ENCODE data around the gene TEX51. TPM values are rescaled to one million over a fixed set of nuclear protein-coding genes. Genes with fewer than 3 reads are reported as not detected.

TEX51 gene
- total RNA-seq, 2 donors from 2014 or later = 1.3 TPM; not detected in 1

DNA sequence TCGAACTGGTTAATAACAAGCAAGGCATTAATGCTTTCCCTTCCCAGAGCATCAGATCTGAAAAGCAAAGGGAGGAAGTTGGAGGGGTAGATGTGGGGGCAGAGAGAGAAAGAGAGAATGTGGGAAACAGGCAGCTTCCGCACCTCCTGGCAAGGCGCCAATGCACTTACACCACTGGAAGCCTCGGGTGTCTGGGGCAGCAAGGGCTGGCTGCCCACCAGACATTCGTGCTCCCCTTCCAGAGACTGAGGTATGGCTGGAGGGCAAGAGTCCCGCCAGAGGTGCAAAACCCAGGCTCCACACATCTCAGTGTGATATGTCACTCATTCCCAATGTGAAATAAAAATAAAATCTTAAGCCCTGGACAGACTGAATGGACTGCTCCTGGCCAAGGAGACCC, 46.4 kb downstream of the TEX51 start:
- no peak for TF ChIP-seq POLR2AphosphoS5 (IDR thresholded peaks at IDR 0.05)
- TF ChIP-seq, protein P1, sequence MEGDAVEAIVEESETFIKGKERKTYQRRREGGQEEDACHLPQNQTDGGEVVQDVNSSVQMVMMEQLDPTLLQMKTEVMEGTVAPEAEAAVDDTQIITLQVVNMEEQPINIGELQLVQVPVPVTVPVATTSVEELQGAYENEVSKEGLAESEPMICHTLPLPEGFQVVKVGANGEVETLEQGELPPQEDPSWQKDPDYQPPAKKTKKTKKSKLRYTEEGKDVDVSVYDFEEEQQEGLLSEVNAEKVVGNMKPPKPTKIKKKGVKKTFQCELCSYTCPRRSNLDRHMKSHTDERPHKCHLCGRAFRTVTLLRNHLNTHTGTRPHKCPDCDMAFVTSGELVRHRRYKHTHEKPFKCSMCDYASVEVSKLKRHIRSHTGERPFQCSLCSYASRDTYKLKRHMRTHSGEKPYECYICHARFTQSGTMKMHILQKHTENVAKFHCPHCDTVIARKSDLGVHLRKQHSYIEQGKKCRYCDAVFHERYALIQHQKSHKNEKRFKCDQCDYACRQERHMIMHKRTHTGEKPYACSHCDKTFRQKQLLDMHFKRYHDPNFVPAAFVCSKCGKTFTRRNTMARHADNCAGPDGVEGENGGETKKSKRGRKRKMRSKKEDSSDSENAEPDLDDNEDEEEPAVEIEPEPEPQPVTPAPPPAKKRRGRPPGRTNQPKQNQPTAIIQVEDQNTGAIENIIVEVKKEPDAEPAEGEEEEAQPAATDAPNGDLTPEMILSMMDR (IDR thresholded peaks at IDR 0.05) = no peak
- TF ChIP-seq POLR2A (IDR thresholded peaks at IDR 0.05) = no peak
- Histone ChIP-seq H3K27me3 (replicated peaks; ENCODE audit: insufficient read depth) (no peaks in the 10 kb centered on the region), H3K36me3 (no peaks in the 10 kb centered on the region), H3K4me1 (replicated peaks) (no peaks in the 10 kb centered on the region), H3K9me3 (no peaks in the 10 kb centered on the region), H3K27ac (no peak overlapping the region), H3K4me3 (no peak overlapping the region)
- no peak for DNase-seq (ENCODE audit: low spot score)
- intact Hi-C loops (cut with DNase I) = no loop called here
- 39% methylated on average over 6 of the region's 6 CpGs for WGBS

DNA sequence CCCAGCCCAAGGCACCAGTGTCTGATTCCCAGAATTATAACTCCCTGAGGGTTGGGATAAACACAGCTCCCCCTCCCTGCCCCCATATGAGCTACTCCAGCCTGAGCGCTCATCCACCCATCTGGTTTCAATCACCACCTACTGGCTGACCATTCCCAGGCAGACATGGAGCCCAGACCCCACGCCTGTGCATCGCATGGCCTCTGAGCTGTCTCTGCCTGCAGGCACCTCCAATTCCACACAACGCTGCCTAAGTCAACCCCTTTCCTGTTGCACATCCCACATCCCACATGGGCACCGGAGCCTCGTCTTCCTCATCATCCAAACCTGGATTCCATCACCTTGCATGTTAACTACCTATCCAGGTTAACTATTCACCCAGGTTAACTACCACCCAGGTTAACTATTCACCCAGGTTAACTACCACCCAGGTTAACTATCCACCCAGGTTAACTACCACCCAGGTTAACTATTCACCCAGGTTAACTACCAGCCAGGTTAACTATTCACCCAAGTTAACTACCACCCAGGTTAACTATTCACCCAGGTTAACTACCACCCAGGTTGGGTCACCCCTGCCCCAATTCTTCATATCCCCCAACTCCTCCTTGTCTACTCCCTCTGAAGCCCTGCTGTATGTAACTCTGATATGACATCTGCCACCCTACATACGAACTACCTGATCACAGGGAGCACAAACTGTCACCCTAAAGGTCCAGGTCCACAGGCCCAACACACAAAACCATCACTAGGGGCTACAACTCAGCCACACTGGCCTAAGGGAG, 47.8 kb downstream of the TEX51 start:
- intact Hi-C loops (cut with DNase I) = no loop called here
- 82% methylated on average over 7 of the region's 7 CpGs for WGBS
- Histone ChIP-seq H3K4me1 (replicated peaks) (no peaks in the 10 kb centered on the region), H3K4me3 (no peak overlapping the region), H3K27me3 (replicated peaks; ENCODE audit: insufficient read depth) (no peaks in the 10 kb centered on the region), H3K9me3 (no peaks in the 10 kb centered on the region), H3K27ac (no peak overlapping the region), H3K36me3 (no peaks in the 10 kb centered on the region)
- TF ChIP-seq, protein P1 (IDR thresholded peaks at IDR 0.05) = no peak
- TF ChIP-seq POLR2AphosphoS5 (IDR thresholded peaks at IDR 0.05) (no peak), POLR2A (IDR thresholded peaks at IDR 0.05) (no peak)
- no peak for DNase-seq (ENCODE audit: low spot score)

DNA sequence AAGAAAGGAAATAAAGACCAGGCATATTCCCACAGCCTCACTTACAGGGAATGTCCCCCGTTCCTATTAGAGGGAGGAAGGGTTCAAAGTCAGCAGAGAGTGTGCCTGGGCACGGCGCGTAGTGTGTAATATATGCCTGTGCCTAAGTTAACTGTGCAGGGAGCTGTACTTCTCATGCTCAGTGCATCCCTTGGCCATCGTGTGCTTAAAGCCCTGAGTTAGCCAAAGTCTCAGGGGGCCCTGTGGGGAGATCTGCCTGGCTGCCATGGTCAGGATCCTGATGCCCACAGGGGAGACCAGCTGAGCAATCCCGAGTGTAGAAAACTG, 48.4 kb downstream of the TEX51 start:
- no peak overlapping the region for H3K4me3 ChIP-seq
- 79% methylated on average over 6 of the region's 6 CpGs for WGBS
- no peaks in the 10 kb centered on the region for H3K27me3 ChIP-seq (replicated peaks; ENCODE audit: insufficient read depth)
- no peaks in the 10 kb centered on the region for H3K36me3 ChIP-seq
- intact Hi-C loops (cut with DNase I) = no loop called here
- H3K27ac ChIP-seq = no peak overlapping the region
- no peaks in the 10 kb centered on the region for H3K9me3 ChIP-seq
- DNase-seq (ENCODE audit: low spot score) = no peak
- no peaks in the 10 kb centered on the region for H3K4me1 ChIP-seq (replicated peaks)
- TF ChIP-seq POLR2AphosphoS5 (IDR thresholded peaks at IDR 0.05) (no peak), POLR2A (IDR thresholded peaks at IDR 0.05) (no peak)
- TF ChIP-seq, protein P1 (IDR thresholded peaks at IDR 0.05) = no peak

DNA sequence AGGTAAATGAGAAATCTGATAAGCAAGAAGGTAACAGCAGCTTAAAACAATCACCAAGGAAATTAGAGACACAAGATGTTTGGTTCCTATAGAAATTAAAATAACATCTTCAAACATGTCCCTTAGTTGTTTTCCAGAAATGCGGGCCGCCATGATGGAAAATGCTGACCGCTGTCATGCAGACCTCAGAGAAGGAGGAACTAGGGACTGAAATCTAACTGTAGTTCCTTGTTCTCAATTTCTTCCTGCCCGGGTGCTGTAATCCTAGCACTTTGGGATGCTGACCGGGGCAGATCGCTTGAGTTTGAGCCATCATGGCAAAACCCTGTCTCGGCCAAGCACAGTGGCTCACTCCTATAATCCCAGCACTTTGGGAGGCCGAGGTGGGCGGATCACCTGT, 51.1 kb downstream of the TEX51 start:
- whole genome bisulfite sequencing = 87% methylated on average over 9 of the region's 9 CpGs
- H3K27ac ChIP-seq = no peak overlapping the region
- H3K4me3 ChIP-seq = no peak overlapping the region
- DNase-seq (ENCODE audit: low spot score) = no peak
- no peaks in the 10 kb centered on the region for H3K36me3 ChIP-seq
- TF ChIP-seq POLR2AphosphoS5 (IDR thresholded peaks at IDR 0.05) = no peak
- TF ChIP-seq, protein P1 (IDR thresholded peaks at IDR 0.05) = no peak
- no peak for TF ChIP-seq POLR2A (IDR thresholded peaks at IDR 0.05)
- no peaks in the 10 kb centered on the region for H3K4me1 ChIP-seq (replicated peaks)
- intact Hi-C loops (cut with DNase I) = no loop called here
- H3K9me3 ChIP-seq = no peaks in the 10 kb centered on the region
- no peaks in the 10 kb centered on the region for H3K27me3 ChIP-seq (replicated peaks; ENCODE audit: insufficient read depth)

DNA sequence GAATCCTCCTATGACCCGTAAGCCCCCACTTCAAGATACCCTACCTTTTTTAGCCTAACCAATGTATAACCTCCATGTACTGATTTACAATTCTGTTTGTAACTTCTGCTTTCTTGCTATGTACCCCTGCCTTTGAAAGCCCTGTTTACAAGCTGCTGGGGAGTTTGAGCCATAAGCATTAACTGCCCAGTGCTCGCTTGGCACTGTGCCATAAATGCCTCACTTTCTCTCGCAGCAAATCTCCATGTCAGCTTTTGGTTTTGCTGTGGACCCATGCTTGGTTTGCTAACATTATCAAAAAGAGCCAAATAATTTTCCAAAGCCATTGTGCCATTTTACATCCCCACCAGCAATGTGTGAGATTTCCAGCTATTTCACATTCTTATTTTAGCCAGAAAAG, 51.8 kb downstream of the TEX51 start:
- intact Hi-C loops (cut with DNase I) = no loop called here
- H3K27ac ChIP-seq = no peak overlapping the region
- no peaks in the 10 kb centered on the region for H3K4me1 ChIP-seq (replicated peaks)
- no peaks in the 10 kb centered on the region for H3K9me3 ChIP-seq
- no peak overlapping the region for H3K4me3 ChIP-seq
- 49% methylated on average over 3 of the region's 3 CpGs for WGBS
- no peaks in the 10 kb centered on the region for H3K27me3 ChIP-seq (replicated peaks; ENCODE audit: insufficient read depth)
- TF ChIP-seq POLR2AphosphoS5 (IDR thresholded peaks at IDR 0.05) (no peak), POLR2A (IDR thresholded peaks at IDR 0.05) (no peak)
- TF ChIP-seq, protein P1 (IDR thresholded peaks at IDR 0.05) = no peak
- H3K36me3 ChIP-seq = no peaks in the 10 kb centered on the region
- DNase-seq (ENCODE audit: low spot score) = no peak

Measured in prostate gland (tissue), 2 donors.